HUDEP-2 (cell line): Measurements from ENCODE around the gene SCAF8.
"Not testable (repeated sequence)": the region's sequence is repeated elsewhere in the genome, so short reads cannot be mapped to it uniquely, and the experiment has no call there.

Experiments used
- DNase-seq, 76 experiments: peaks; one replicate each; lab custom pipeline; 2025; ENCODE audit not compliant: unreplicated experiment in 76 of 76; lab: John Stamatoyannopoulos, UW

The SCAF8 gene

GRCh38 chr6:154732538-154733182 is 556 bp upstream of the SCAF8 start:
- peak in 28 of 76 experiments; percentile 26 to 90 (median 60) for DNase-seq

DNA sequence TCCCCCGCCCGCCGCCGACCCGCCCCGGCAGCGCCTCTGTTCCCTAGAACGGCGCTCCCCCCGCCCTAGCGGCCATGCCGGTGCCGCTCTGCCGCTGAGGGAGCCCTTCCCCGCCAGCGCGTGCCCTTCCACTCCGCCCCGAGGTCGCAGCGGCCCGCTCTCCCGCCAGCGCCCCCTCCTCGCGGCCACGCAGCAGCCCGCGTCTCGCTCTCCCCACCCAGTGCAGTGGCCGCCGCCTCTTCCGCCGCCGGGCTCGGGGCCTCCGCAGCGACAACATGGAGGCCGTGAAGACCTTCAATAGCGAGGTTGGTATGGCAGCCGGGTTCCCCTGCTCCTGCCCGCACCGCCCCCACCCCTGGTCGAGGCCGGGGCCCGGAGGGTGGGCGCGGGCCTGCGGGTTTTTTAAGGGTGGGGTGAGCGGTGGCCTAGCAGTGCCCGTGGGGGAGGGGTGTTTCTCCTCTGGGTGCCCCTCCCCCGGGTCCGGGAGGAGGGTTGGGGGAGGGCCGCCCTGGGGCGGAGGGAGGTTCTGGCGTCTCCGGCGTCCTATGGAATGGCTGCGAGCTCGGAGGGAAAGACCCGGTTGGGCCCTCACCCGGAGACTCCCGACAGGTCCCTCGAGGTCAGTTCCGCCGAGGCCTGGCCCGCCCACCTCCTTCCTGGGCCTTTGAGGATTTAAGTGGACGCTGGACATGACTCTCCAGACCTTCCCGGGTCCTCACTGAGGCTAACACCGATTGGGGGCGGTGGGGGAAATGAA is 588 bp downstream of the SCAF8 start:
- DNase-seq, result peak in 75 of 76 experiments; percentile 71 to 98 (median 92)

DNA sequence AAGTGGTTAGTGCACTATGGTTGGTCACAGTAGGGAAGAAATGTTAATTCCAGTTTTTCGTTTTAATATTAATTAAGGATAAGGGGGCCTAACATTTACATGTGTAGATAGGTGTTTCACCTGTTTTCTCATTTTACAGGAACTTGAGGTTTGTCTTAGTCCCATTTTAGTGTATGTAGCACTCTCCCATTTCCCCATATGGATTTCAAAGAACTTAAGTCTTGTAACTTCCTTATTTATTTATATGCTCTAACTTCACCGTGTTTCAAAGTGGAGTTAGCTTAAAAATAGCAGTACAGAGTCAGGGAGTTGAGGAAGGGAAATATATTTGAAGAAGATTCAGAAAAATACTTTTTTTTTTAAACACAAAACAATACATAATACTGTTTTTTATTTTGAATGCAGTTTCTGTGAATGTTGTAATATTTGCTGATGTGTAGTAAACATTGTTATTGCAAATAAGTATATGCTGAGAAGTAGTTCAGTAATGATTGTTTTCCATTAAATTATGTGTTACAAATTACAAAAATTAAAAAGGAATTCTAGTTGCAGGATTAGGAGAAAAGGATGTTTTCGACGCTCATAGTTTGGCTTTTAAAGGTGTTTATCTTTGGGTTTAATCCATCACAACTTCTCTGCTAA is 3.5 kb downstream of the SCAF8 start:
- DNase-seq, result no peak

GRCh38 chr6:154737424-154737823 is 4.2 kb downstream of the SCAF8 start:
- no peak for DNase-seq

GRCh38 chr6:154738551-154738961 is 5.3 kb downstream of the SCAF8 start:
- DNase-seq, result no peak

DNA sequence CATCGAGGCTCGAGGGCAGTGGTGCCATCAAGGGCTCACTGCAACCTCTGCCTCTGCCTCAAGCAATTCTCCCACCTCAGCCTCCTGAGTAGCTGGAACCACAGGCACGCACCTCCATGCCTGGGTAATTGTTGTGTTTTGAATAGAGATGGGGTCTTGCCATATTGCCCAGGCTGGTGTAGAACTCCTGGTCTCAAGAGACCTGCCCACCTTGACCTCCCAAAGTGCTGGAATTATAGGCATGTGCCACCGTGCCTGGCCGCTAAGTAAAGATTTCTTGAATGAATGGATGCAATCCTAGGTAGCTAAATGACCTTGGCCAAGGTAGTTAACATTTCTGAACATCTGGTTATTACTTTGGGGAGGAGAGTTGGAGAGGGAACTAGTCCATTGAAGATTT is 7.4 kb downstream of the SCAF8 start:
- no peak for DNase-seq

- DNase-seq, result no peak
Observed at GRCh38 chr6:154742891-154743290, 9.7 kb downstream of the SCAF8 start.

GRCh38 chr6:154744029-154744745 is 11.0 kb downstream of the SCAF8 start:
- DNase-seq, result not testable (repeated sequence)

DNA sequence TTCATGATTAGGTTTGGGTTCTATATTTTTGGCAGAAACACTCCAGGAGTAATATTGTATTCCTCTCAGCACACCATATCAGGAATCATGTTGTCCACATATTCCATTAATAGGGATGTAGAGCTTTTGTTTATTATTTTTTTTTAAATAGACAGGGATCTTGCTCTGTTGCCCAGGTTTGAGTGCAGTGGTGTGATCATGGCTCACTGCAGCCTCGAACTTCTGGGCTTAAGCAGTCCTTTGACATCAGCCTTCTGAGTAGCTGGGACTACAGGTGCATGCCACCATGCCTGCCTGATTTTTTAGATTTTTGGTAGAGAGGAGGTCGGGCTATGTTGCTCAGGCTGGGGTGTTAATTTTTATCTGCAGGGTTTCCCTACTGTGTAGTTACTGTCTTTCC is 12.0 kb downstream of the SCAF8 start:
- no peak for DNase-seq

- no peak for DNase-seq
Observed at GRCh38 chr6:154749341-154749740, 16.1 kb downstream of the SCAF8 start.

- no peak for DNase-seq
Observed at GRCh38 chr6:154751011-154751800, 18.0 kb downstream of the SCAF8 start.

DNA sequence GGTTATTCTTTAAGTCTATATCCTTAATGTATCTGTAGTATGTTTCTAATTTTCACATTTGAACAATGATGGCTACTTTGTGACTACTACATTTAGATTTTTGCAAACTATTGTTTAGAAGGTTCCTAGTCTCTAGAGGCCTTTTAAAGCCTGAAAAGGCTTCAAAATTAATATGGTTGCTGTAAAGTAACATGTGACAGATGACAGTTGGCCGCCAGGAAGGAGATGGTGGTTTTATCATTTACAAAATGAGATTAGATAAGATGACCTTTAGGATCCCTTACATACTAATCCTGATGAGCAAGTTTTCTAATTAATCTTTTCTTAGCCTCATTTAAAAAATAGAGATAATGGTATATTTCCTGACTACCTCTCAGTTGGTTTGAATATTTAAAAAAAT is 18.8 kb downstream of the SCAF8 start:
- peak in 19 of 76 experiments; percentile 11 to 58 (median 31) for DNase-seq

GRCh38 chr6:154754152-154754551 is 20.9 kb downstream of the SCAF8 start:
- peak in 1 of 76 experiments; percentile 33 for DNase-seq

DNA sequence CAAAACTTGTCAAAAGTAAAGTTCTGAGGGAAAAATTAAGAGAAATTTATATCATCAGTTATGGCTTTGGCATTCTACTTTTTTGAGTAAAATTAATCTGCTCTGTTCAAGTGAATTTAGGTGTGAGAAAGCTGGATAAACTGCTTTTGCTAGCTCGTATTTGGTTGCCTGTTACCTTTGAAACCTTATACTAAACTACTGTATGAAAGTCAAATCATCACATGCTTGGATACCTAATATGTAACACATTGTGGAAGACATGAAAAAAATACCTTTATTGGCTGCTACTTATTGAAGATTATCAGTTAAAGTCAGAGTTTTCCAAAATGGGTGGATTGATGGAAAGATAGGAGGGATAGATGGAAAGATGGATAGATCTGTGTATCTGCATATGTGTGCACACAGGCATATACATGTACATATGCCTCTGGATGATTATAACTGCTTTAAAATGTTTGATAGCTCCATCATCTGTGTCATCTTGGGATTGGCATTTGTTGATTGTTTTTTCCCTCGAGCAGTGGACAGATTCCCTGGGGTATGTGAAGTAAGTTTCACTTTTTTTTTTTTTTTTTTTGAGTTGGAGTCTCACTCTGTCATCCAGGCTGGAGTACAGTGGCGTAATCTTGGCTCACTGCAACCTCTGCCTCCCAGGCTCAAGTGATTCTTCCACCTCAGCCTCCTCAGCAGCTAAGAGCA is 24.3 kb downstream of the SCAF8 start:
- no peak for DNase-seq

GRCh38 chr6:154758125-154758524 is 24.9 kb downstream of the SCAF8 start:
- no peak for DNase-seq

DNA sequence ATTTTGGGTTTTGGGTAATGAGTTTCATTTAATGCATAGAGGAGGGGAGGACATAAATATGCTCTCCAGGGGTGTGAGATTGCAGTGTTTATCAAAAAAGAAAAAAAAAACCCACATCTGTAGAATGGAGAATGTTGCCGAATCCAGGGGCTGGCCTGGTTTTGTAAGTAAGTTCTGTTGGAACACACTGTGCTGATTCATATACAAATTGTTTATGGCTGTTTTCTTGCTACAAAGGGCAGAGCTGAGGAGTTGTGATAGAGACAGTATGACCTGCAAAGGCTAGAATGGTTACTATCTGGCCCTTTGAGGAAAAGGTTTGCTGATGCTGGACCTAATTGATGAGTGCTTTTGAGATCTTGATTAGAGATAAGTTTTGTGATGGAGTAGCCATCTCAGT is 30.4 kb downstream of the SCAF8 start:
- no peak for DNase-seq

- no peak for DNase-seq
Observed at GRCh38 chr6:154765273-154765672, 32.1 kb downstream of the SCAF8 start.

DNA sequence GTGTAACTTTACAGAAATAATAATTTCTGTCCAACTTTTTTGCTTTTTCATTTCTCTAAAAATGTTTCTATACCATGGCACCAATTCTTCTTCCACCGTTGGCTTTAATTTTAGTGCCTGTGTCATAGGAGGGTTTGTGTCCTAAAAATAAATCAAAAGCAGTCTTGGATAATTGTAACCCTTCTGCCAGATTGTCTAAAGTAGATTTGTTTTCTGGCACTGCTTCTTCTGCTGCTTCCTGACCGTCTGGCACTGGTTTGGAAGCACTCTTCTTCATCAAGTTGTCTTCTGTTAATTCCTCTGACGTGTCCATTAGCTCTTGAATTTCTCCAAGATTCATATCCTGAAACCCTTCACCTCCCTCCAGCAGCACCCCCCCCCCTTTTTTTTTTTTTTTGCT is 33.1 kb downstream of the SCAF8 start:
- no peak for DNase-seq

GRCh38 chr6:154767003-154767723 is 33.9 kb downstream of the SCAF8 start:
- peak in 60 of 76 experiments; percentile 6 to 78 (median 42) for DNase-seq
